ENCODE data around the gene EPHA8. TPM values are rescaled to one million over a fixed set of nuclear protein-coding genes. Genes with fewer than 3 reads are reported as not detected.

EPHA8 gene
- polyA plus RNA-seq, 4 donors: 0.81 to 2.4 (median 1.7) TPM

DNA sequence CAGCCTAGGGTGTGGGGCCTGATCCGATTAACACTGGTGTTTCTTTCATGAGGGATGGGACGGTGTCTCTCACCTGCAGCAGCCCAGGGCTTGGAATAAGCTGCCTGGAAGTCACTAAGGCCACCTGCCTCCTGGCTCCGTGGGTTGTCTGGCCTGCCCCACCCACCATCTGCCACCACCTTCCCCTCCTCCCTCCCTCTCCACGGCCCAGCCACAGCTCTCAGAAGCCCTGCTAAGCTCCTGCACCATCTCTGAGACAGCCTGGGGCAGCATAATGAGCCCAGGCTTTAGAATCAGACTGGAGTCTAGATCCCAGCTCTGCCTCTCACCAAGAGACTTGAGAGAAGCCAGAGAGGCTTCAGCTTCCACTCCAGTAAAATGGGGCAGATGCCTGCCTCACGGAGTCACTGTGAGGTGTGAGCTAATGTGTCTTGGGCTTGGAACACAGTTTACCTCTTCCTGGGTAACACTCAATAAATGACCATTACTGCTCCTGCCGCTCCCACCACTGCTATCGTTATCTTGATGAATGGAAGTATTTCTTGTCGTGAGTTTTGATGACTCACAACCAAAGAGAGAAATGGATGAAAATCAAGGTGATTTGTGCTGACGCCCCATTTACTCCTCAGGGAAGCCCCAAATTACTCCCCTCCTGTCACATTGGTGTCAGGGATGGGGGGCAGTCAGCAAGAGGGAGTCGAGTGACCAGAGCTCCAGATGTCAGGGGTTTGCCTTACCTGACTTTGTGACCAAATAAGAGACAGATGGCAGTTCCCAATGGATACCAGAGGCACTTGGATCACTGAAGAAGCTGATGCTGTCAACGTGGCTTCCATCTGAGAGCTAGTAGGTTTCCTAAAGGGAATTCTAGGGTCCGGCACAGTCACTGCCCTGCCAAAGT is 49.6 kb downstream of the EPHA8 start:
- DNase-seq (ENCODE audit: low read depth in 4 of 4, low spot score in 2 of 4): no peak

DNA sequence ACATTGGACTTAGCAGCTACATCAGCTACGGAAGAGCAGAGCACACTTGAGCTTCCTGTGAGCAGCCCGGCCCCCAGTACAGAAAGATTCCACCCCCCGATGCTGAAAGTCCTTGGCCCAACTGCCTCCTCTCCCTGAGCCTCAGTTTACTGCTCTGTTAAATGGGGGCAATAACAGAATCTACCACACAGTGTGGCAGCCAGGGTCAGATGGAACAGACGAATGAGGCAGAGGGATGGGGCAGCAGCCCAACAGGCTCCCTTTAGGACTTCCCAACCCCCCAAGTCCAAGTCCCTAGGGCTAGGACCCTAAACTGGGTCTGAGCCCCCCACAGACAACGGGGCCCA is 50.3 kb downstream of the EPHA8 start:
- no peak for DNase-seq (ENCODE audit: low read depth in 4 of 4, low spot score in 2 of 4)

DNA sequence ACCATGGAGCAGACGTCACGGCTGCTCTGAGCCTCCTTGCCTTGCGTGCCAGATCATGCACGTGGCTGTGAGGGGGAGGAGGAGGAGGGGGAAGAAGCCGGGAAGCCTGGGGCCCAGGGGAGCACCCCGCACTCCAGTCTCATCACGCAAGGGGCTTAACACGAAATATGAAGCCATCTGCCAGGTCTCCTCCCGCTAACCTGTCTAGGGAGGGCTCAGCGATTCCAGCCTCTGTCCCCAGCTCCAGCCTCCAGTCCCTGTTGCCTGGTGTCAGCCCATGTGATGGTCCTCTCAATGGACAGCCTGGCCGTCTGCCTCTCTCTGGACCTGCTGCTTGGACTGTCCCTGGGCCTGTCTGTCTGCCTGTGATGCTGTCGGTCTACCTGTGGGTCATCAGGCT is 50.7 kb downstream of the EPHA8 start:
- DNase-seq (ENCODE audit: low read depth in 4 of 4, low spot score in 2 of 4): no peak

DNA sequence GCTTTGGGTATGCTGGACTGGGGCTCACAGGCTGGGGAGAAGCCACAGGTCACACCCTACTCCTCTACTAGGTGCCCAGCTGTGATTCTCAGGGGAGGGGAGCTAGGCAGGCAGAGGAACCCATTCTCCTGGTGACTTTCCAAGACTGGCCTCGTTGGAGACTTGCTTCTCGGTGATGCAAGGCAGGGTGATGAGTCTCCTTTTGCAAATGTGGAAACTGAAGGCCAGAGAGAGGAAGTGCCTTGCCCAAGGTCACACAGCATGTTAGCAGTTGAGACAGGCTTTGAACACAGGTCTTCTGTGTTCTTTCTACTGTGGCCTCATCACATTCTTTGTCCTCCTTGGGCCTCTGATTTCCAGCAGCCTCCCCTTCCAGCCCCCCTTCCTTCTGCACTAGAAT is 52.6 kb downstream of the EPHA8 start:
- DNase-seq (ENCODE audit: low read depth in 4 of 4, low spot score in 2 of 4): no peak

DNA sequence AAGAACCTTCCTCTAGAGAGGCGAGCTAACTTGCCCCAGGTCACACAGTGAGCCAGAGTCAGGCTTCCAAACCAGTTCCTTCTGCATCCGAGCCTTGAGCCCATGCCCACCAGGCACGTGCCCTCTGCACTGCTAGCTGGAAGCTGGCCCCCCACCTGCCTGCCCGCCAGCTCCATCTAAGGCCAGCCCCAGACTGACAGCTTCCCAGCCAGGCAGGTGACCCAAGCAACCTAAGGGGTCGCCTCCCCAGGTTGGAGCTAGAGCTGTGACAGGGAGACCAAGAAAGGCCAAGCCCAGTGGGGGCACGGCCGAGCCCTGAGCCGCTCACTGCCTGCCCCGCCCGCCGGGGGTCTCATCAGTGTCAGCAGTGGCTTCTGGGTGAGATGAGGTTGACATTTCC is 53.3 kb downstream of the EPHA8 start:
- no peak for DNase-seq (ENCODE audit: low read depth in 4 of 4, low spot score in 2 of 4)

DNA sequence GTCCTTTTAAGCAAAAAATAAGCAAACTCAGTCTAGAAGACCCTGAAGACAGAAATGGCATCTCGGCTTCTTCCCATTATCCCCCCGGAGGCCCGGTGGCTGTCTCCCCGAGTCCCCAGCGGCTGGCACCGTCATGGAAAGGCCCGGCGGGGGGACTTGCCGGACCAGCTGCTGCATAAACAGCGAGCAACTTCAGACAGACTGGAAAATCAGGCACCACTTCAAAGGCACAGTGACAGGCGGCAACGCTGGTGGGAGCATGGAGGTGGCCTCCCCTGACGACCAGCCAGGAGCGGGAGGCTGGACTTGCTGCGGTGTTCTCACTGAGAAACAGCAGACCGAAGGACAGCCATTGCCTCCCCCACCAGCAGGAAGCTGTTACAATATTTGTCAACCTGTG is 54.8 kb downstream of the EPHA8 start:
- no peak for DNase-seq (ENCODE audit: low read depth in 4 of 4, low spot score in 2 of 4)

DNA sequence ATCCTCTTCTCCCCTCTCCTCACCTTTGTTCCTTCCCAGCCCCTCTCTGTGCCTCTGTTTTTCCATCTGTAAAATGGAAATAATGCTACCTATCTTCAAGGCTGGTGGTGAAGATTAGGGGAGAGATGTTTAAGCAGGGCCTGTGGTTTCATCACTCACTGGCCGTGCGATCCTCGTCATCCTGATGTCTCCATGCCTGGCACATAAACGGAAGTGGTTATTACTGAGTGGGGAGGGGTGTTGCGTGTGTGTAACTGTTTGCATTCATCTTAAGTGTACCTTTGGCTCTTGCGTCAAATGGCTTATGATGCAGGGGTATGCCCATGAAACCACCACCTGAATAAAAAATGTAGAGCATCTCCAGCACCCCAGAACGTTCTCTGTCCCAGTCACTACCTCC is 56.0 kb downstream of the EPHA8 start:
- no peak for DNase-seq (ENCODE audit: low read depth in 4 of 4, low spot score in 2 of 4)

DNA sequence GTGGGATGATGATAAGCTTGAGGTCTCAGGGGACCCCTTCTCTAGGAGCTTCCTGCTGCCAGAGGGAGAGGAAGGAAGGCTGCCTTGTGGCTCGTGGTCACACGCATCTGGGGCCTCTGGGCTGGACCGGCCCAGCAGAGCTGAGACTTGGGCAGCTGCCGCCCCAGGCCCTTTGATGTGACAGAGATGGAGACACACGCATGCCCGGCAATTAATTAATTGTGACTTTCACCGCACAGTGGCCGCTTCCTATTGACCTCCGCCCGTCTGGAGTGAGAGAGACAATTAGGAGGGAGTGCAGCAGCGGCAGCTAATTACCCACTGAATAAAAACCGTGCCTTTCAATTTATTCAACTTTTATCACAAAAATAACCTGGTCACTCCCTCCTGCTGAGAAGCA is 56.5 kb downstream of the EPHA8 start:
- no peak for DNase-seq (ENCODE audit: low read depth in 4 of 4, low spot score in 2 of 4)

DNA sequence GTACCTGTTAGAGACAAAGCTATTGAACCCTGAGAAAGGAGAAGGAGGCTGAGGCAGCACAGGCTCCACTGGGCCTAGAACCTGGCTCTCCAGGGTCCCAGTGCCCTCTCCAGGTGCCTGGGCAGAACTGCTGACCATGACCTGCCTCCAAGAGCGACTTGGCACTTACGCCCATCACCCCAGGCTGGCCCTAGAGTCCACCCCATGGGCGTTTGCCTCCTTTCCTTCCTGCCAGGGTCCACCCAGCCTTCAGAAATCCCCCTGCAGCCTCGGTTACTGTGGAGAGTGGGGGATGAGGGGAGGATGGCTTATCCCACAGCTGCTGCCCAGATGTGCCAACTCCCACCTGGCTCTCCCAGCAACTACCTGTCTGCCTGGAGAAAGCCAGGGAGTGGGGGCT is 58.5 kb downstream of the EPHA8 start:
- DNase-seq (ENCODE audit: low read depth in 4 of 4, low spot score in 2 of 4): no peak

DNA sequence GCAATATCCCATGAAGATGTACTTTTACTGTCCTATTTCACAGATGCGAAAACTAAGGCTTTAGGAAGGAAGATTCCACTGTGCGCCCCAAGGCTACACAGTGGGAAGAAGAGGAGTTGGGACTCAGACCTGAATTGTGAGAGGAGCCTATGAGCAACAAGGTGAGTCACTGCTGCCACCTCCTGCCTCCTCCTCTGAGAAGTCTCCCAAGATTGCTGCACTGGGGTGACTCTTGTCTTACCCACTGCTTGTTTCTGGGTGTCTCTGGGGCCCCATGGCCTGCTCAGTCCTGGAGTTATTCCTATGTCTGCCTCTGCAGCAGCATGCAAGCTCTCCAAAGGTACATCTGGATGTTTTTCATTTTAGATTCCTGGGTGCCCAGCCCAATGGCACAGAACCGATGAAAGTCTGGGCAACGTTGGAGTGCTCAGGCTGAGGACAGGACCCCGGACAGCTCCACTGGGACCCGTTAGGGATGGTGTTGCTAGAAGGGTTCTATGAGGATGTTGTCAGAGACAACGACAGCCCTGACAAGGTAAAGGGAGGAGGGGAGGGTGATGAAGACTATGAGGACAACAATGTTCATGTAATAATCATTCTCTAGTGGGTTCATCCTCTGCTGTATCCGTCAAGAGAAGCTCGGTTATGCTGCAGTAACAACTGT is 62.1 kb downstream of the EPHA8 start:
- DNase-seq (ENCODE audit: low read depth in 4 of 4, low spot score in 2 of 4): peak in 1 of 4 donors; percentile 16

DNA sequence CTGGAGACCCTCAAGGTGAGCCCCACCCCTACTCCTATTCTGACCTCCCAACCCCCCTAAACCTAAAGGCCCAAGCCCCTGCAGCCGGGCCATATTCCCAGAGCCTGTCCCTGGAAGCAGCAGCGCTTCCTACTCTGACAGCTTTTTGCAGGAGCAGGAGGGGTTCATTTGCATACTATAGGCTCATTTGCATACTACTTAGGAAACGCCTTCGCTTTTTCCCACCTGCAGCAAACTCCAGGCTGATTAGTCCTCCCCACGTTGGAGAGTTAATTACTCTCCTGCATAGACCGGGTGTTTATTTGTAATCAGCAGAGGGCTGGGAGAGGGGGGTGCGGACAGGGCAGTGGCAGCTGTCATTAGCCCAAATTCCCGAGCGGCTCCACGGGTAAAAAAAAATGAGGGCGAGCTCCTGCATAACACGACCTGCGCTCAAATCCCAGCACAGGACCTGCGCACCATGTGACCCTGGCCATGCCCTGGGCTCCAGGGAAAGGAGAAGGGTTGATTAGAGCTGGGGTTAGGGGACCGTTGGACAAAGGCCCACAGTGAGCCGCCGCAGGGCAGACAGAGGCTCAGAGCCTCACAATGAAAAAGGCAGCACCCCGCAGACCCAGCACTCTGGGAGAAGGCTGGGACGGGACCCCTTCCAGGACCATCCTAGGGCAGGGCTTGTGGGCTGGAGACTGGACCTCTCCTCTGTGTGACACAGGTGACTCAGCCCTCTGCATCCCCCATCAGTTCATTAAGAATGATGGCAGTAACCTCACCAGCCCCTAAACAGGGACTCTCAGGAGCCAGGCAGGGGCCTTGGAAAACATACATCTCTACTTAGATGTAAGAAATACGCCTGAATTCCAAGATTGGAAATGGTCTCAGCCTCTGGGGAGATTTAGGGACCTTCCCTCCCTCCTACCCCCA is 63.2 kb downstream of the EPHA8 start:
- DNase-seq (ENCODE audit: low read depth in 4 of 4, low spot score in 2 of 4): no peak

DNA sequence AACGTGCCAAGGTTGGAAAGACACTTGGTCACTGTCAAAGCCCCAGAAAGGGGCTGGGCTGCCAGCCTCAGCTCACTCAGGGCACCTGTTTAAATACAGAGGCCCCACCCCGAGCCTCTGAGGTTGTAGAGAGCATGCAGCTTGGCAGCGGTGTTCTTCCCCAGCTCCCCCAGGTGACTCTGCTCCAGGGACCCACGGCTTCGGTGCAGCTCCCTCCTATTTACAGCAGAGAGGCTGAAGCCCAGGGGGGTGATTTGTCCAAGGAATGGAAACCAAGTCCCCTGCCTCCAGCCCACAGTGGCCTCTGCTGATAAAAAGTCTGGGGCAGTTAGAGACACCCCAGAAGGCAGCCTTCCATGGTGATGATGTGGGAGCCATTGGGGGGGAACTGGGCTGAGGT is 64.0 kb downstream of the EPHA8 start:
- no peak for DNase-seq (ENCODE audit: low read depth in 4 of 4, low spot score in 2 of 4)

DNA sequence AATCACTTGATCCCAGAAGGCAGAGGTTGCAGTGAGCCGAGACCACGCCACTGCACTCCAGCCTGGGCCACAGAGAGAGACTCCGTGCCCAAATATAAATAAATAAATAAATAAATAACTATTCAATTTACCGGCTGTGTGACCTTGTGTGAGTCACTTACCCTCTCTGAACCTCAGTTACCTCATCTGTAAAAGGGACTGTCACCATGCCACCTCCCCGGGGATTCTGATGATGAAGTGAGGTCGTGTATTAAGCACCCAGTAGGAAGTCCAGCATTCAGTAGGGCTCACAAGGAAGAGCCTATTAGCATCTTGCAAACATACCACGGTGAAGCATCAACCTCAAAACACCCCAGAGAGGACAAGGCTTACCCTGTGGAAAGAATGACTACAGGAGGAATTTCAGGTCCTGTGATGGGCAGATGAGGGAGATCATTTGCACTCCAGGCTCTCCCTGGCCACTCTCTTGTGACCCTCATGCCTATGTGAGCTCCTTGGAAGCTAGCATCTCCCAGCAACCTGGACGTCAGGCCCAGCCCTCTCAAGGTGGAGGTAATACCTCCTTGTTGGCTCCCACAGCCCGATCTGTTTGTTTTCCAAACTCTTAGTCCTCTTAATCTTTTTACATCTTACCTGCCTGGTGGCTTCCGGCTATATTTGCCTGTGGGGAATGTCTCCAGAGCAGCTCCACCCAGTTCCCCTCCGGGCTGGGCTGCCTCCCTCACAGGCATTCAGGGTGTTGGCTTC is 65.6 kb downstream of the EPHA8 start:
- no peak for DNase-seq (ENCODE audit: low read depth in 4 of 4, low spot score in 2 of 4)

DNA sequence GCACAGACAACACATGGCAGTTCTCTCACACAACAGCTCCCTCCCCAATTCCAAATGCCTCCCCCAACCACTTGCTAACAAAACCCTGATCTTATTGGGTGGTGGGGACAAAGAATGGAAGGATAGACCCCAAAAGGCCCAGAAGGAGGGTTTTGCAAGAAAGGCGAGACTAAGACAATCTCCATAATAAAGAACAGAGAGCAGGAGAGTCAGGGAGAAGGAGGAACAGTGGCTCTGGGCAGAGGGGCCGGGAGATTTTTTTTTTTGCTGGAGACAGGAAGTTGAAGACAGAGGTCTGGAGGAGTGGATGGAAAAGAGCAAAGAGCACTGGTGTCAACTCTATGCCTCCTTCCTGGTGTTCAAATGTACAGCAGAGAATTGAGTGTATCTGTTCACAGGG is 66.6 kb downstream of the EPHA8 start:
- no peak for DNase-seq (ENCODE audit: low read depth in 4 of 4, low spot score in 2 of 4)

DNA sequence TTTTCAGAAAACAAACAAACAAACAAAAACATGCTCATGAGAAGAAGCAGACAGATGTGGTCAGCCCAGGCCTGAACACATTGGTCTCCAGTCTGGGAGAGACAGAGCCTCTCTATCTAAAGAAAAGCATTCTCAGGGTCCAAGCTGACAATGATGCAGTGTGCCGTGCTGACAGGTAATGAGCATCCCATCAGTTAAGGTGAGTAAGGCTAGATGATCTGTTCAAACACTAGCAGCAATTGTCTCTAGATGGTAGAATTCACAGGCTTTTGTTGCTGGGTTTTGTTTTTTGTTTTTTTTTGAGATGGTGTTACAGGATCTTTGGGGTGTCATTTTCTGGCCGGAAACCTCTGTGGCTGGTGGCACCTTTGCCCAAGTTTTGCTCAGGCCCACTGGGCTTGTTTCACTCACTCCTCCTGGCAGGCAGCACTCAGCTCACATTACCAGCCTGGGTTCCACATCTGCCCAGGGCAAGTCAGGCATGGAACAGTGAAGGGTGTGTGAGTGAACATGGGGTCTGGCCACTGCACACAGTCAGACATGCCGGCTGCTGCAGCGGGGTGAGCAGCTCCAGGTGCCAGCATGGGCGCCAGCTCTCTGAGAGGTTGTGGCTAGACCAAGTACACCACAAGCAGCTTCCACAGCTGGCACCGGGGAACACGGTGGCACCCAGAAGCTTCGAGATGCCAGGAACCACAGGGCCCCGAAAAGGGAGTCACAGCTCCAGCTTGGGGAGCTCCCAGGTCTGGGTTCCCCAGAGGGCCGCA is 70.6 kb downstream of the EPHA8 start:
- no peak for DNase-seq (ENCODE audit: low read depth in 4 of 4, low spot score in 2 of 4)

DNA sequence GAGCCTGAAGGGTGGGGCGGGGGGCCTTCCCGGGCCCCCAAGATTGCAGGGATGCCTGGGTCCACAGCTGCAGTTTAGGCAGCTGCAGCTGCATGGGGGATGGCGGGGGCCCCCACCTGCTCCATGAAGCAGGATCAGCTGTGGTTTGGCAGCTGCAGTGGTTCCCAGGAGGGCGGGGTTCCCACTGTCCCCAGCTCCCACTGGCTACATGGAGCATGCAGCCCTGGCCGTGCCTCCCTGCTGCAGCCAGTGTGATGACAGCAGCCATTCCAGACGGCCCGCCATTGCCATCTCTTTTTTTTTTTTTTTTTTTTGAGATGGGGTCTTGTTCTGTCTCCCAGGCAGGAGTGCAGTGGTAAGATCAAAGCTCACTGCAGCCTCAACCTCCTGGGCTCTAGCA is 72.1 kb downstream of the EPHA8 start:
- no peak for DNase-seq (ENCODE audit: low read depth in 4 of 4, low spot score in 2 of 4)

DNA sequence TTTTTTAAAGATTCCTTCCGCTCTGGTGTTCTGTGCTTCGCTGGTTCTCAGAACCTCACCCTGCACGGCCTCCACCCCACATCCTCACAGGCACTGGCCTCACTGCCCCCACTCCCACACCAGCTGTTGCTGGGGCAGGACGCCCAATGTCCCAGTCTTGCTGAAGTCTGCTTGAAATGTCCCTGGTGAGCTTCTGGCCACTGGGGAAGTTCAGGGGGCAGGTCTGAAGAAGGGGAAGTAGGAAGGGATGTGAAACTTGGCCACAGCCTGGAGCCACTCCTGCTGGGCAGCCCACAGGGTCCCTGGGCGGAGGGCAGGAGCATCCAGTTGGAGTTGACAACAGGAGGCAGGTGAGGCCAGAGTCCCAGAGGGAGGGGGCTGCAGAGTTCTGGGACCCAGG is 73.1 kb downstream of the EPHA8 start, which contains the start of gene C1QA:
C1QA (plus strand) TSS at position 276 of the 400 bp plus-strand sequence. CDS start 989 bp downstream, outside the sequence.
- no peak for DNase-seq (ENCODE audit: low read depth in 4 of 4, low spot score in 2 of 4)

DNA sequence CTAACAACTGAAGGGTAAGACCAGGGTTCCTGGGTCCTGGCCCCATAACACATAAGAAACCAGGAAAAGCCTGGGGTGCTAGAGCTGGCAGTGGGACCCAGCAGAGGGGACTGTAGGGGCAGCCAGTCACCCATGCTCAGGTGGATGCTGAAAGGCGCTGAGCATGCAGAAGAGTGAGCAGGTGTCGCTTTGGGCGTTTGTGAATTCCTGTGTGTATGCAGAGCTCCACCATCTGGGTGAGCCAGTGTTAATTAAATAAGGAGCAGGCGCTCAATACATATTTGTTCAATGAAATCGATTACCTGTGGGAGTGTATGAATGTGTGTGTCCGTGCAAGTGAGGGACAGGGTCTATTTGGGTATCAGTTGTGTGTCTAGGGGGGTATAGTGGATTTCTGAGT is 73.6 kb downstream of the EPHA8 start:
- no peak for DNase-seq (ENCODE audit: low read depth in 4 of 4, low spot score in 2 of 4)

DNA sequence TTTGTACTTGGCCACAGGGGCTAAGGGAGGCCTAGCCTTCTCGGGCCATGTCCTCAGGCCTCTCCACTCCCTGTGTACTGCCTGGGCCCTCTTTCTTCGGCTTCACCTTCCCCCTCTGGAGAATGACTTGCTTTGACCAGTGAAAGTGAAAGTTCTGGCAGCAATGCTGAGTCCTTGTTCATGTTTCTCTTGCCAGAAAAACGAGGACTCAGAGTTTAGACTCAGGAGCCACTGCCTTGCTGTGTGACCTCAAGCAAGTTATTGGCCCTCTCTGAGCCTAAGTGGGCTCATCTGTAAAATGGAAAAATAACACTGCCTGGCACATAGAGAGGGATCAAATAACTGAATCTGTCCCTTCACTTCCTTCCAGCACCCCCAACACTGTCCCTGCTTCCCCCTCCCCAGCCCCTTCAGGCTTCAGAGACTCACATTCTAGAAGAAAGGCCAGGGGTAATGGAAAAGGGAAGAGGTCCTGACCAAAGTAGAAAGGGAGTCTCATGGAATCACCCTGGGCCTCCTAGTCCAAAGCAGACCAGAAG is 74.7 kb downstream of the EPHA8 start:
- no peak for DNase-seq (ENCODE audit: low read depth in 4 of 4, low spot score in 2 of 4)
